EL (cell line): ENCODE results near the gene TEDC1.

Experiments used
- DNase-seq: peaks from one replicate; pipeline ENCODE4 v3.0.0-alpha.2; 2016

TEDC1 gene

DNA sequence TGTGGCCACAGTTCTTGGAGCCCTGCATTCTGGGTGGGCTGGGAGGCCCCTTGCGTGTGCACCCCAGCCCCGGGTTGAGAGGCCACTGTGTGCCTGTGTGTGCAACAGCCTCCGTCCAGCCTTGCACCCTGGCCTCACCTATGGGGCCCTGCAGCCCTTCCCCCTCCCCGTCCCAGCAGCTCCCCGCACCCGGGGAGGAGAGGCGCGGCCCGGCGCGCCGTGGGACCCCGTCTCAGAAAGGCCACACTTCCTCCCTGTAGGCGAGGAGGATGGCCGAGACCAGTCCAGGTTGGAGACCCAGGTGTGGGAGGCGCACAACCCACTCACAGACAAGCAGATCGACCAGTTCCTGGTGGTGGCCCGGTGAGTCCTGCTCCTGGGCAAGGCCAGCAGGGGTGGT is 33.0 kb upstream of the TEDC1 start:
- DNase-seq: no peak

GRCh38 chr14:105458571-105458970 is 32.5 kb upstream of the TEDC1 start:
- DNase-seq: no peak

DNA sequence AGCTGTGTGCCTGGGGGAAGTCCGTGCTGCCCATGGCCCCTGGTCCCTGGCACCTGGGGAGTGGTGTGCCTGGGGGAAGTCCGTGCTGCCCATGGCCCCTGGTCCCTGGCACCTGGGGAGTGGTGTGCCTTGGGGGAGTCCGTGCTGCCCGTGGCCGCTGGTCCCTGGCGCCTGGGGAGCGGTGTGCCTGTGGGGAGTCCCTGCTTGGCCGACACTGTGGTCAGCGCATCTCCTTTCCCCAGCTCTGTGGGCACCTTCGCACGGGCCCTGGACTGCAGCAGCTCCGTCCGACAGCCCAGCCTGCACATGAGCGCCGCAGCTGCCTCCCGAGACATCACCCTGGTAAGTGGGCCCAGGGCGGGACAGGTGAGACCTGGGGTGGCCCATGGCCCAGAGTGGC is 30.9 kb upstream of the TEDC1 start:
- DNase-seq: no peak

DNA sequence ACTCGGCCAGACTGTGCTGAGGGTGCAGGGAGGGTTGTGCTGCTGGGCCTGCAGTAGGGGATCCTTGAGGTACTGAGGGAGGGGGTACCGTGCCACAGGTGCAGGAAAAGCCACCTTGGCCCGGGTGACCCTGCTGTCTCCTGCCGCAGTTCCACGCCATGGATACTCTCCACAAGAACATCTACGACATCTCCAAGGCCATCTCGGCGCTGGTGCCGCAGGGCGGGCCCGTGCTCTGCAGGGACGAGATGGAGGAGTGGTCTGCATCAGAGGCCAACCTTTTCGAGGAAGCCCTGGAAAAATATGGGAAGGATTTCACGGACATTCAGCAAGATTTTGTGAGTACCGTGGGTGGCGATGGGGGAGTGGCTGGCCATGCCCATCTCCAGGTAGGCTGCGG is 30.4 kb upstream of the TEDC1 start:
- no peak for DNase-seq

DNA sequence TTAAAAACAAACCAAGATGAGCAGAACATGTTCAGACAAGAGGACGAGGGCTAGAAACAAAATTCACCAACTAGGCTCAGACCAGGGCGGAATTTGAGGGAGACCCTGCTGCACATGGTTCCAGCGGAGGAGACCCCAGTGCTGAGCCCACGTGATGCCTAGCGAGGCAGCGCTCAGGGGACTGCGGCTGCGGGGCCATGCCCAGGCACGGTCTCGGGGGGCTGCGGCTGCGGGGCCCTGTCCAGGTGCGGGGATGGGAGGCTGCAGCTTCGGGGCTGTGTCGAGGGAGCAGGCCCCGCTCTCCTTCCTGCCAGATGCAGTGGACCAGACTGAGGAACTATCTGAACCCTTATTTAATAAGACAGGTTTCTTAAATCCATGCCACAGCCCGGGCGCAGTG is 29.1 kb upstream of the TEDC1 start:
- DNase-seq: no peak

GRCh38 chr14:105464501-105464900 is 26.5 kb upstream of the TEDC1 start:
- no peak for DNase-seq

GRCh38 chr14:105465209-105466031 is 25.6 kb upstream of the TEDC1 start:
- DNase-seq: peak; percentile 40

GRCh38 chr14:105466531-105467248 is 24.4 kb upstream of the TEDC1 start:
- no peak for DNase-seq

DNA sequence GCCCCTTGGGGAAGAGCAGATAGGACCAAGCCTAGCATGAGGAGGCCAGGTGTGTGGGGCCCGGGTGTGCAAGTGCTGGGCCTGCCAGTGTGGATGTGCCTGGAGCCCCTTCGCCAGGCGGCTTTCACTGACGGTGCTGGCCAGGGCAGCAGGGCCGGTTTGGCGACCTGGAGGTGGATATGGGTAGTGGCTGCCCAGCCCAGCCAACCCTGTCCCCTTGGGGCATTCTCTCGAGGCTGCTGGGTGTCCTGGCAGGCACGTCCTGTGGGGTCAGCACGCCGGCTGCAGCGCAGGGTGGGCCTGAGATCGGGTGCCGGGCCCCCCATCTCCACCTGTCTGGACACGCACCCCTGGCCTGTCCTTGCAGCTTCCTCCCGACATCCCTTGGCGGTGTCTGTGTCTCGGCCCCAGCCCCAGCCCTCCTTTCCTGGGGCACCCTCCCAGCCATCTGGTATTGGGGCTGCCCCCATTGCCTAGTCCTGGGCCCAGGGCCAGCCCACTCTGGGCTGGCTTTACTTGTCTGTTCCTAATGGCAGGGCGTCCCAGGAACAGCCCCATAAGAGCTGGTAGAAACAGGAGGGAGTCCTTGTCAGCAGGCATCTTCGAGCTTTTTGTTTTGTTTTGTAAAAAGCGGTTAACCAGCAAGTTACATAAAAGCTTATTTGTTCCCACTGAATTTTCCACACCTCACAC is 23.7 kb upstream of the TEDC1 start:
- DNase-seq: no peak

GRCh38 chr14:105467942-105468471 is 23.0 kb upstream of the TEDC1 start:
- DNase-seq: no peak

GRCh38 chr14:105468621-105469241 is 22.3 kb upstream of the TEDC1 start:
- no peak for DNase-seq

GRCh38 chr14:105469456-105470349 is 21.3 kb upstream of the TEDC1 start:
- DNase-seq: no peak

DNA sequence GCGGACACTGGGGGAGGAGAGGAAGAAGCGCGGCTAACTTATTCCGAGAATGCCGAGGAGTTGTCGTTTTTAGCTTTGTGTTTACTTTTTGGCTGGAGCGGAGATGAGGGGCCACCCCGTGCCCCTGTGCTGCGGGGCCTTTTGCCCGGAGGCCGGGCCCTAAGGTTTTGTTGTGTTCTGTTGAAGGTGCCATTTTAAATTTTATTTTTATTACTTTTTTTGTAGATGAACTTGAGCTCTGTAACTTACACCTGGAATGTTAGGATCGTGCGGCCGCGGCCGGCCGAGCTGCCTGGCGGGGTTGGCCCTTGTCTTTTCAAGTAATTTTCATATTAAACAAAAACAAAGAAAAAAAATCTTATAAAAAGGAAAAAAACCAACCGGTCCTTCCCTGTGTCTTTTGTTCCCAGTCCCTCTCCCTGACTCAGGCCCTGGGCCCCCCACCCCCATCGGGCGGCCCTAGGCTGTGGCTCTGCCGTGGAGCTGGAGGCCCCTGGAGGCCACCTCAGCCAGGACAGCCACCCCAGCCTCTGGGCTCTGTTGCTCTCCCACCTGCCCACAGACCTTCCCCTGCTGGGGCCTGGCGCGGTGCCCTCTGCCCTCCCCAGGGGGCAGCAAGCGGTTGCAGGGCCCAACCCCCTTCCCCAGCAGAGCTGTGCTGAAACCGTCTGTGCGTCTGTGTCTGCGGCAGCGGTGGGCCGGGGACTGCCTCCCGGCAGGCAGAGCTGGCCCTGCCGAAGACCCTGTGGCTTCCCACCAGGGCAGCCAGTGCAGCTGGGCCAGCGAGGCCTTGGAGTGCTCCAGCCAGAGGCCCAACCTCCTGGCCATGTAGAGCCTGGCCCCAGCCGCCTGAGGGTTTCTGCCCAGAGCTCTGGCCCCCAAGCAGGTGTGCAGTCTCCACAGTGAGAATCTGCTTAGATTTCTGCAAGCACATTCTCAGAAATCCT is 20.4 kb upstream of the TEDC1 start:
- no peak for DNase-seq

GRCh38 chr14:105471297-105471821 is 19.7 kb upstream of the TEDC1 start:
- no peak for DNase-seq

DNA sequence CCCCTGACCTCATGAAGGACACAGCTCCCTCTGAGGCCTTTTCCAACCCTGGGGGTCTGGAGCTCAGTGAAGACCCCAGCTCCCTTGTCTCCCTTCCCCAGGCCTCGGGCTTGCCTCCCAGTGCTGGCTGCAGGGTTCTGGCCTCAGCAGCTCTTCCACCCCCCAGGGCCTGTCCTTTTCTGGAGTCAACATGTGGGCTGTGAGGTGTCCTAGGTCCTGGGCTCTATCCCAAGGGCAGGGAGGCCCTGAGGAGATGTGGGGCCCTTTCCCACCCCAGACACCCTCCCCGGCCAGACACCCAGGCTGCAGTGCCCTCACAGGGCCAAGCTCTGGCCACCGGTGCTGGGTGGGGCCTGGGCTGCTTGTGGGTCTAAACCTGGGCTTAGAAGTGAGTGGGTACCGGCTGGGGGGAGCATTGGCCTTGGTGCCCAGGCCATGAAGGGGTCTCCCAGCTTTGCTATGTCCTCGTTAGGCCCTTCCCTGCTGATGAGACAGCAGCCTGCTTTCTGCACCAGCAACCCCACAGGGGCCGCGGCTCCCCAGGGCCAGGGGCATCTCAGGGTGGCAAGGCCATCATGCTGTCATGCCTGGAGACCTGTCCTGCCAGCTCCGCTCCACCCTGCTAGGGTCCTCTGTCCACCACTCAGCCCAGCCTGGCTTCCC is 19.1 kb upstream of the TEDC1 start:
- no peak for DNase-seq

DNA sequence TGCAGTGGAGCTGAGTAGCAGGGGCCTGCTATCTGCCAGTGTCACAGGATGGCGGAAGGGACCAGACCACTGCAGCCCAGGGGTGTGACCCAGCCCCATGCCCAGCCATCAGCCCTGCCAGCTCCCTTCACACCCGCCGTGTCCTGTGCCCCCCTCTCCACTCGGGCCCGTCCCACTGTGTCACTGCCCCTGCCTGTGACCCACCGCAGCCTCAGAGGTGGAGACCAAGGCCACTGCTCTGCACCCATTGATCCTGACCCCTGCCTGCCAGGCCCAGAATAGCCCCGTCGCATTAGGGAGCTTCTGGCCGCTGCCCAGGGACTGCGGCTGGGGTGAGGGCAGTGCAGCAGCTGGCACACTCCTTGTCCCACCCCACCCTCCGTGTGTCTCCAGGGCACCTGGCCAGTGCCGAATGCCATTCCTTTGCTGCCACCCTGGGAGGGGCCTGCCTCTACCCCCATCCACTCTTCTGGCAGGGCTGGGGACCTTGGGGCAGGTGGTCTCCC is 18.5 kb upstream of the TEDC1 start:
- no peak for DNase-seq

GRCh38 chr14:105473033-105473676 is 17.9 kb upstream of the TEDC1 start:
- DNase-seq: no peak

- DNase-seq: peak; percentile 73
Measured at GRCh38 chr14:105473677-105474482, 17.2 kb upstream of the TEDC1 start.
